T-helper 2 cell treated with Interferon-gamma antibody and Interleukin-4, amounts not matched to agents 100 ng/mL and 5 ng/mL, for 36 hours (primary cell): ENCODE results near the gene SLC39A9. TPM values are rescaled to one million over a fixed set of nuclear protein-coding genes. Genes with fewer than 3 reads are reported as not detected.

ENCODE experiments used
- intact Hi-C: fragments of 100-400 bp; cut with micrococcal nuclease; formaldehyde crosslinking; loops from one replicate; pipeline ENCODE4 v1.15.1; 2023
- total RNA-seq: library from RNA; stranded (reverse); gene quantifications from 2 replicates; pipeline ENCODE4 v1.2.3, GENCODE V29; 2022

The SLC39A9 gene
- total RNA-seq, 1 donor from 2014 or later = 48.9 TPM

DNA sequence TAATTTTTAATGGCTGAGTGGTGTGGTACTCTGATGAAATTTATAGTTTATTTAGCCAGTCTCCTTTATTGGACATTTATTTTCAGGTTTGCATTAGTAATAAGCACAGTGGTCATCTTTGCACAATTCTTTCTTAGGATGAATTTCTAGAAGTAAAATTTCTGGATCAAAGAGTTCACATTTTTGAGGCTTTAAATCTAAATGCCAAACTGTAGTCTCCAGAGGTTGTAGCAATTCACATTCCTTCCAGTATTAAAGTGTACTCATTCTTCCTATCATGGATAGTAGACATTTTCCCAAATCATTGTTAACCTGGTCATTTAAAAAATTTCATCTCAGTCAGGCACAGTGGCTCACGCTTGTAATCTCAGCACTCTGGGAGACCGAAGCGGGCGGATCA lies 24.8 kb downstream of the SLC39A9 start:
- intact Hi-C loops = no loop called here

GRCh38 chr14:69424149-69424923 lies 25.8 kb downstream of the SLC39A9 start:
- intact Hi-C loops = no loop called here

DNA sequence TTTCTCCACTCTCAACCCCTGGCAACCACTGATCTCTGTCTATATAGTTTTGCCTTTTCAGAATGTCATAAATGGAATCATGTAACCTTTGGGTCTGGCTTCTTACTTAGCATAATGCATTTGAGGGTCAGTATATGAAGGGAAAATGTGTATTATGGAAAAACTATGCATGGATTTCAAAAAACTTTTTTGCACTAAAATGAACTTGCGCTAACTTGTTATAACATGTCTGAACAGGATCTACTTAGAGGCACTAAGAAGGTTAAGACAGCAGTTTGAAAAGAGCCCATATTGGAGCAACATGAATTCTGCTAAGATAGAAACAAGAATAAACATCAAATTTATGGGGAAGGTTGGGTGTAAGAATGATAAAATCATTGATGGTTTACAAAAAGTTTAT lies 29.1 kb downstream of the SLC39A9 start:
- intact Hi-C loops = no loop called here

- intact Hi-C loops = no loop called here
These were observed 30.0 kb downstream of the SLC39A9 start for GRCh38 chr14:69428289-69428998.

DNA sequence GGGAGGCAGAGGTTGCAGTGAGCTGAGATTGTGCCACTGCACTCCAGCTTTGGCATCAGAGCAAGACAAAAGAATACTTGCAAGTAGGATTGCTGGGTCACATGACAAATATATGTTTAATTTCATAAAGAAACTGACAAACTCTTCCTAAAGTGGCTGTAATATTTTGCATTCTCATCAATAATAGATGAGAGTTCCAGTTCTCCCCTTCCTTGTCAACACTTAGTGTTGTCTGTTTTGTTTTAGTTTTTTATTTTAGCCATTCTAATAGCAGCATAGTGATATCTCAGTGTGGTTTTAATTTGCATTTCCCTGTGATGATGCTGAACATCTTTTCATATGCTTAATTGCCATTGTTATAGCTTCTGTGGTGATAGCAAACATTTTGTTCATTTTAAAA lies 31.2 kb downstream of the SLC39A9 start:
- intact Hi-C loops = no loop called here

DNA sequence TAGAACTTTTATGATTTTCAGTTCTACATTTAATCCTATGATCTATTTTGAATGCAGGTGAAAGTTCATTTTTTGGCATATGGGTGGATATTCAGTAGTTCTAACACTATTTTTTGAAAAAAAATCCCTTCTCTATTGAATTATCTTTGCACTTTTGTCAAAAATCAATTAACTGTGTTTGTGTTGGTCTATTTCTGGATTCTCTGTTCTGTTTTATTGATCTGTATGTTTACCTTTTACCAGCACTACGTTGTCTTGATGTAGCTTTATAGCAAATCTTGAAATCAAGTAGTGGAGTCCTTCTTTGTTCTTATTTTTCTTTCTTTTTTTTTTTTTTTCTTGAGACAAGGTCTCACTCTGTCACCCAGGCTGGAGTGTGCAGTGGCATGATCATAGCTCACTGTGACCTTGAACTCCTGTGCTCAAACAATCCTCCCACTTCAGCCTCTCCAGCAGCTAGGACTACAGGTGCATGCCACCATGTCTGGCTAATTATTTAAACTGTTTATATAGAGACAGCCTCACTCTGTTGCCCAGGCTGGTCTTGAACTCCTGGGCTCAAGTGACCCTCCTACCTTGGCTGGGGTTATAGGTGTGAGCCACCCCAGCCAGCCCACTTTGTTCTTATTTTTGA lies 31.9 kb downstream of the SLC39A9 start:
- intact Hi-C loops = no loop called here

- intact Hi-C loops = no loop called here
These were observed 33.9 kb downstream of the SLC39A9 start for GRCh38 chr14:69432364-69432763.

- intact Hi-C loops = no loop called here
These were observed 41.2 kb downstream of the SLC39A9 start for GRCh38 chr14:69439521-69440270.

- intact Hi-C loops = no loop called here
These were observed 43.5 kb downstream of the SLC39A9 start for GRCh38 chr14:69441948-69442347.

DNA sequence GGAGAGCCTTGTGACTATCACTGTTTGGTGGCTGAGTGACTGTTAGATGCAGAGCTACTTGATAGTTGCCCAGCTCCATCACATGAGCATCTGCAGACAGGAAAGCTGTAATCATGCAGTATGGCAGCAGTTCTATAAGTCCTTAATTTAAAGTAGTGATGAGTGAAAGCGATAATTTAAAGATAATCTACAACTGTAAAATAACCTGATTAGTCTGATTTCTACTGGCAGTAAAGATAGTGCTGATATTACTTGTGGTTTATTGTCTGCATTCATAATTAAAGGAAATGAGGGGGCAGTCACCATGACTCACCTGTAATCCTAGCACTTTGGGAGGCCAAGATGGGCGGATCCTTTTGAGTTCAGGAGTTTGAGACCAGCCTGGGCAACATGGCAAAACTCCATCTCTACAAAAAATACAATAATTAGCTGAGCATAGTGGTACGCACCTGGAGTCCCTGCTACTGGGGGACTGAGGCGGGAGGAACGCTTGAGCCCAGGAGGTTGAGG lies 44.9 kb downstream of the SLC39A9 start:
- intact Hi-C loops = no loop called here

DNA sequence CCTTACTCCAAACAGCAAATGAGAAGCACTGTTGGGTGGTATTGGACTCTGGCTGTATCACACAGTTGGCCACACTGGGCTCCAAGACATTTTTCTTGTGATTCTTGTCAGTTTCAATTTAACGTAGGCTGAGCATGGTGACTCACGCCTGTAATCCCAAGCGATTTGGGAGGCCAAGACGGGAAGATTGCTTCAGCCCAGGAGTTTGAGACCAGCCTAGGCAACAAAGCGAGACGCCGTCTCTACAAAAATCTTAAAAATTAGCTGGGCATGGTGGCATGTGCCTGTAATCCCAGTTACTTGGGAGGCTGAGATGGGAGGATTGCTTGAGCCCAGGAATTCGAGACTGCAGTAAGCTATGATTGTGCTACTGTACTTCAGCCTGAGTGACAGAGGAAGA lies 50.7 kb downstream of the SLC39A9 start:
- intact Hi-C loops = no loop called here

DNA sequence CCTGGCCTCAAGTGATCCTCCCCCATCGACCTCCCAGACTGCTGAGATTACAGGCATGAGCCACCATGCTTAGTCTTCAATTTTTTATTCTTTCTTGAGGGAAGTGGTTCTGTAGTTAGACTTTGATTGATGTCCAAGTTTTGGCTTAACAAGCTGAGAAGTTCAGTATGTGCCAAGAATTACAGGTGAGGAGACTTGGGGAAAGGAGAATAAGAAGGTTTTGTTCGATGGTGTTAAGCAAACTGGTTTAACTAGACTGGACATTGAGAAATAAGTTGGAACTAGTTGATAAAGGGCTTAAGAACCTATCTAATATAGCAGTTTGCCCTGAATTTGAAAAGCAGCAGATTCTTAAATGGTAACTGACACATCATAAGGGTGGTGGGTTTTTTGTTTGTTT lies 53.4 kb downstream of the SLC39A9 start:
- intact Hi-C loops = no loop called here

DNA sequence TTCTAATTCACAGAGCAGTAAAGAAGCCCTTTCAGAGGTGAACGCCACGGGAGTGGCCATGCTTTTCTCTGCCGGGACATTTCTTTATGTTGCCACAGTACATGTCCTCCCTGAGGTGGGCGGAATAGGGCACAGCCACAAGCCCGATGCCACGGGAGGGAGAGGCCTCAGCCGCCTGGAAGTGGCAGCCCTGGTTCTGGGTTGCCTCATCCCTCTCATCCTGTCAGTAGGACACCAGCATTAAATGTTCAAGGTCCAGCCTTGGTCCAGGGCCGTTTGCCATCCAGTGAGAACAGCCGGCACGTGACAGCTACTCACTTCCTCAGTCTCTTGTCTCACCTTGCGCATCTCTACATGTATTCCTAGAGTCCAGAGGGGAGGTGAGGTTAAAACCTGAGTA lies 59.9 kb downstream of the SLC39A9 start:
- intact Hi-C loops = no loop called here

DNA sequence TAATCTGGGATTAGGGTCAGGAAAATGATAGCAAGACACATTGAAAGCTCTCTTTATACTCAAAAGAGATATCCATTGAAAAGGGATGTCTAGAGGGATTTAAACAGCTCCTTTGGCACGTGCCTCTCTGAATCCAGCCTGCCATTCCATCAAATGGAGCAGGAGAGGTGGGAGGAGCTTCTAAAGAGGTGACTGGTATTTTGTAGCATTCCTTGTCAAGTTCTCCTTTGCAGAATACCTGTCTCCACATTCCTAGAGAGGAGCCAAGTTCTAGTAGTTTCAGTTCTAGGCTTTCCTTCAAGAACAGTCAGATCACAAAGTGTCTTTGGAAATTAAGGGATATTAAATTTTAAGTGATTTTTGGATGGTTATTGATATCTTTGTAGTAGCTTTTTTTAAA lies 60.6 kb downstream of the SLC39A9 start:
- intact Hi-C loops = no loop called here

DNA sequence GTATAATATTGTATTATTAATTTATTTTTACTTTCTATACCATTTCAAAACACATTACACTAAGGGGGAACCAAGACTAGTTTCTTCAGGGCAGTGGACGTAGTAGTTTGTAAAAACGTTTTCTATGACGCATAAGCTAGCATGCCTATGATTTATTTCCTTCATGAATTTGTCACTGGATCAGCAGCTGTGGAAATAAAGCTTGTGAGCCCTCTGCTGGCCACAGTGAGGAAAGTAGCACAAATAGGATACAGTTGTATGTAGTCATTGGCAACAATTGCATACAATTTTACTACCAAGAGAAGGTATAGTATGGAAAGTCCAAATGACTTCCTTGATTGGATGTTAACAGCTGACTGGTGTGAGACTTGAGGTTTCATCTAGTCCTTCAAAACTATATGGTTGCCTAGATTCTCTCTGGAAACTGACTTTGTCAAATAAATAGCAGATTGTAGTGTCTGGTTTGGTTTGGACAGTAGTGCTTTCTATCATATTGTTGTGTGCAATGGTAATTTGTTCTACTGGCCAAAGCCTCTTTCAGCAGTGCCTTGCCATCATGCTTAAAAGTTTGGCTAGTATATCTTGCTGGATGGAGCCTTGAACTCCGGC lies 61.7 kb downstream of the SLC39A9 start:
- intact Hi-C loops = loop anchor here (1.0 kb wide), 3 partner anchors 62 to 331 kb away; partner anchors contain the start of genes ERH and SLC39A9

DNA sequence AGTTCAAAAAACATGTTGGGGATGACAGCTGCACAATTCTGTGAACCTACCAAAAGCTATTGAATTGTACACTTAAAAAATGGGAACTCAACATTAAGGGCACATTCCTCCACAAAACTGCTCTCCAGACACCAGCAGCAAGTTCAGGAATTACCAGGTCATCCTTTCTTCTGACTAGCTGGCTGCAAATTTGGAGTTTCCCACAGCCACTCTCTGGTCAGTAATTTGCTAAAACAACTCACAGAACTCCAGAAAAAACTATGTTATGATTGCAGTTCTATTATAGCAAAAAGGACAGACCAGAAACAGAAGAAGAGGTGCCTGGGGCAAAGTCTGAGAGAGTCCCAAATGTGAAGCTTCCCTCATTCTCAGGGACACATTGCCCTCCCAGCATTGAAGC lies 65.9 kb downstream of the SLC39A9 start:
- intact Hi-C loops = no loop called here

DNA sequence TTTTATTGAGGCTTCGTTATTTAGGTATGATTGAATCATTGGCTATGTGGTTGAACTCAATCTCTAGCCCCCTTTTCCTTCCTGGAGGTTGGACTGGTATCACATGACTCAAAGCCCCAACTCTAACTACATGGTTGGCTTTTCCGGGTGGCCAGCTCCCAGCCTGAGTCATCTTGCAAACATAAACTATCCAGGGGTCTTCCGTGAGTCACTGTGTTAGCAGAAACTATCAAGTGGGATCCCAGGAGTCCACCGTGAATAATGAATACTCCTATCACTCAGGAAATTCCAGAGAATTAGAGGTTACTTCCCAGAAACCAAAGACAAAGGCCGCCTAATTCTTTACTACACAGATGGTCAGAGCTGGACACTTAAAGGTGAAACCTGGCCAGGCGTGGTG lies 66.3 kb downstream of the SLC39A9 start:
- intact Hi-C loops = no loop called here

- intact Hi-C loops = no loop called here
These were observed 70.5 kb downstream of the SLC39A9 start for GRCh38 chr14:69468949-69469348.

GRCh38 chr14:69471436-69471835 lies 72.9 kb downstream of the SLC39A9 start:
- intact Hi-C loops = no loop called here

DNA sequence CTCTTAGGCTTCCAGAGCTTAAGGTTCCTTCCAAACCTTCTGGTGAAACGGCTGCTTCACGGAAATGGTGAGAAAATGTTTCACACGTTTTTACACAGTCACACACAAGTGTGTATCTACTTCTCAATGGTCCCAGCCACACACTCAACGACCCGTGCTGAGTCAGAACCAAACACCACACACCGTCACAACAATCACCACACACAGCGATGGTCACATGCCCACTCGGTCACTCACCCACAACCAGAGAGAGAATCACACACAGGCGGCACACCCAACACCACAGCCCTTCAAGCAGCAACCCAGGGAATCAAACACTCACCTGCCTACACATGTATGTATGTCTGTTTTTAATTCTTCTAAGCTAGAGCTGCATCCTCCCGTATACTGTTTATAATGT lies 73.4 kb downstream of the SLC39A9 start:
- intact Hi-C loops = no loop called here

DNA sequence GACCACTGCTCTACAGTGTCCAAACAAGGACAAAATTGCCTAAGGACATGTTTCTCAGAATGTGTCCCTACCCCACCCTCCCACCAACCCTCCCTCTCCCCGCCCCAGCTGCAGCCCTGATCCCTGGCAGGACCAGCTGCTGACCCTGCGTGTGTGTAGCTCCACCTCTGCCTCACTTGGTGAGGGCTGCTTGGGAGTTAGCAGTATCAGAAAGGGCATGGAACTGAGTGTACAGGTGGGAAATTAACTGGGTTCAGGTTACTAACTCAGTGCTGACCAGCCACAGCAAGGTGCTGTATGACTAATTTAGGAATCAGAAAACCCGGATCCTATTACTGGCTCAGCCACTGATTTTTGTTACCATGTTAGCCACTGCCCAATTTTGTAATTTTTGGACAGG lies 74.8 kb downstream of the SLC39A9 start:
- intact Hi-C loops = no loop called here
